Measurements from ENCODE around the gene ELAVL1.
"Not testable (repeated sequence)": the region's sequence is repeated elsewhere in the genome, so short reads cannot be mapped to it uniquely, and the experiment has no call there.

ELAVL1 gene

GRCh38 chr19:8044018-8044417 is 38.6 kb upstream of the ELAVL1 start:
- DNase-seq (ENCODE audit: low spot score) = no peak
- TF ChIP-seq CTCF (IDR thresholded peaks at IDR 0.05; ENCODE audit: extremely low read depth, insufficient read depth, missing control alignments) = no peak
- in situ Hi-C loops (cut with MboI; ENCODE audit: low pct_unique_long_range_greater_than_20kb, low sequenced_read_pairs, unreplicated experiment) = no loop called here

GRCh38 chr19:8042900-8043299 is 37.5 kb upstream of the ELAVL1 start:
- in situ Hi-C loops (cut with MboI; ENCODE audit: low pct_unique_long_range_greater_than_20kb, low sequenced_read_pairs, unreplicated experiment) = no loop called here
- DNase-seq (ENCODE audit: low spot score) = no peak
- TF ChIP-seq CTCF (IDR thresholded peaks at IDR 0.05; ENCODE audit: extremely low read depth, insufficient read depth, missing control alignments) = no peak

GRCh38 chr19:8041531-8041931 is 36.1 kb upstream of the ELAVL1 start:
- in situ Hi-C loops (cut with MboI; ENCODE audit: low pct_unique_long_range_greater_than_20kb, low sequenced_read_pairs, unreplicated experiment) = no loop called here
- DNase-seq (ENCODE audit: low spot score) = no peak
- TF ChIP-seq CTCF (IDR thresholded peaks at IDR 0.05; ENCODE audit: extremely low read depth, insufficient read depth, missing control alignments) = no peak

GRCh38 chr19:8039231-8039630 is 33.8 kb upstream of the ELAVL1 start:
- TF ChIP-seq CTCF (IDR thresholded peaks at IDR 0.05; ENCODE audit: extremely low read depth, insufficient read depth, missing control alignments) = no peak
- in situ Hi-C loops (cut with MboI; ENCODE audit: low pct_unique_long_range_greater_than_20kb, low sequenced_read_pairs, unreplicated experiment) = no loop called here
- no peak for DNase-seq (ENCODE audit: low spot score)

- TF ChIP-seq CTCF (IDR thresholded peaks at IDR 0.05; ENCODE audit: extremely low read depth, insufficient read depth, missing control alignments) = no peak
- DNase-seq (ENCODE audit: low spot score) = no peak
- in situ Hi-C loops (cut with MboI; ENCODE audit: low pct_unique_long_range_greater_than_20kb, low sequenced_read_pairs, unreplicated experiment) = no loop called here
Measured at GRCh38 chr19:8038815-8039214, 33.4 kb upstream of the ELAVL1 start.

GRCh38 chr19:8036434-8037099 is 31.1 kb upstream of the ELAVL1 start:
- no peak for DNase-seq (ENCODE audit: low spot score)
- in situ Hi-C loops (cut with MboI; ENCODE audit: low pct_unique_long_range_greater_than_20kb, low sequenced_read_pairs, unreplicated experiment) = no loop called here
- no peak for TF ChIP-seq CTCF (IDR thresholded peaks at IDR 0.05; ENCODE audit: extremely low read depth, insufficient read depth, missing control alignments)

- no peak for TF ChIP-seq CTCF (IDR thresholded peaks at IDR 0.05; ENCODE audit: extremely low read depth, insufficient read depth, missing control alignments)
Measured at GRCh38 chr19:8034178-8034525, 28.7 kb upstream of the ELAVL1 start.

GRCh38 chr19:8033287-8034177 is 28.1 kb upstream of the ELAVL1 start:
- DNase-seq (ENCODE audit: low spot score); in situ Hi-C loops (cut with MboI; ENCODE audit: low pct_unique_long_range_greater_than_20kb, low sequenced_read_pairs, unreplicated experiment): not testable (repeated sequence)

More at GRCh38 chr19:8034178-8034525, 28.7 kb upstream of the ELAVL1 start:
- DNase-seq (ENCODE audit: low spot score) = no peak
- in situ Hi-C loops (cut with MboI; ENCODE audit: low pct_unique_long_range_greater_than_20kb, low sequenced_read_pairs, unreplicated experiment) = no loop called here

Data from GM13977 (cell line).